ENCODE data around the gene ATP2A1.
A peak's percentile ranks its signal among the peaks of the same experiment; 100 is the strongest.

ATP2A1 gene

DNA sequence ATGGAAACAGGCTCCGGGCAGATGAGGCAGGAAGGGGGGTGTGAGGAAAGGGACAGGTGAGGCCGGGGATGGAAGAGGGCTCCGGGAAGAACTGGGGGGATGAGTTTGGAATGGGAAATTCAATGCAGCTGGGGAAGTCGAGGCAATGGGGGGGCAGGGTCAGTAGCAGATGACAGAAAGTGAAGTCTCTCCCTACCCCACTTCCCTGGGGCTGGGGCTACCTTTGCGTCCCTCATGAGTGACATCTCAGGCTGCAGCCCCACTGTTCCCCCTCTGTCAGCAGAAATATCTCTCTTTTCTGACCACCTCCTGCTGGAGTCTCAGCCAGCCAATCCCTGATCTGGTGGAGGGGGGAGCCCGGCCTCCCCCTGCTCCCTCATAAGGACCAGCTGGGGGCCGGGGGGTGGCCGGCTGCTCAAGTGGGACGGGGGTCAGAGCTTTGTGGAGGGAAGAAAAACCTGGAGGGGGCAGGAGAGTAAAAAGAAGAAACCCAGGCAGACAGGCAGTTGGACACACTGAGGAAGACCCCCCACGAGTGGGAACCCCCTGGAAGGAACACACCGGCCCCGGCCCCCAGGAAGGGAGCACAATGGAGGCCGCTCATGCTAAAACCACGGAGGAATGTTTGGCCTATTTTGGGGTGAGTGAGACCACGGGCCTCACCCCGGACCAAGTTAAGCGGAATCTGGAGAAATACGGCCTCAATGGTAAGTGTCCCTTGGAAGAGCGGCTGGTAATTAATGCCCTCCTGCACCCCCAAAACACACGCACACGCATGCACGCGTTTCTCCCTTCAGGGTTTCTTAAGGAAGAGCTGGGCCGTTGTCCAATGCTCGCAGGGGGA, at the start of gene ATP2A1:
ATP2A1 (plus strand) TSS at position 406 of the 844 bp plus-strand sequence; CDS start at position 590, 184 bp downstream.
- no peak for DNase-seq

DNA sequence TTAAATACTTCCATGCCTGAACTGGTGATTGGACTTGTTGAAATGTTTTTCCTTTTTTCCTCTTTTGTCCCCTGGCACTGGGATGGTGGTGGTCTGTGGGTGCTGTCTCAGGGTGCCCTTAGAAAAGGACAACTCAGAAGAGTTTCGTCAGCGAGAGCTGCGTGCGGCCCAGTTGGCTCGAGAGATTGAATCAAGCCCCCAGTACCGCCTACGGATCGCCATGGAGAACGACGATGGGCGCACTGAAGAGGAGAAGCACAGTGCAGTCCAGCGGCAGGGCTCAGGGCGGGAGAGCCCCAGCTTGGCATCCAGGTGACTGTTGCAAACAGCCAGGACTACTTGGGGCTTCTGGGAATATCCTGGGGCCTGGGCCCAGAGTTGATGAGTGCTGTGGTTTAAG, 48.5 kb upstream of the ATP2A1 start:
- DNase-seq, result no peak

DNA sequence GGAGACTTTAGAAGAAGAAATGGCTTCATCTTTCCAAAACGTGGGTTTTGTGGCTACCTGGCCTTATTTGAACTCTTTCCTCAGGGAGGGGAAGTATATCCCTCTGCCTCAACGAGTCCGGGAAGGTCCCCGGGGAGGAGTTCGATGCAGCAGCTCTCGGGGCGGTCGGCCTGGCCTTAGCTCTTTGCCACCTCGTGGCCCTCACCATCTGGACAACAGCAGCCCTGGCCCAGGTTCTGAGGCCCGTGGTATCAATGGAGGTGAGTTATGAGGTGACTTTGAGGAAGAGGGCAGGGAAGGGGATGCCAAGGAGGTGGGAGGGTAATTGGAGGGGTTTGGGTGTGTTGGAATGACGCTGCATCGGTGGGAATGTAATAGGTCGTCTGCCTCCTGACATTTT, 47.8 kb upstream of the ATP2A1 start:
- no peak for DNase-seq

DNA sequence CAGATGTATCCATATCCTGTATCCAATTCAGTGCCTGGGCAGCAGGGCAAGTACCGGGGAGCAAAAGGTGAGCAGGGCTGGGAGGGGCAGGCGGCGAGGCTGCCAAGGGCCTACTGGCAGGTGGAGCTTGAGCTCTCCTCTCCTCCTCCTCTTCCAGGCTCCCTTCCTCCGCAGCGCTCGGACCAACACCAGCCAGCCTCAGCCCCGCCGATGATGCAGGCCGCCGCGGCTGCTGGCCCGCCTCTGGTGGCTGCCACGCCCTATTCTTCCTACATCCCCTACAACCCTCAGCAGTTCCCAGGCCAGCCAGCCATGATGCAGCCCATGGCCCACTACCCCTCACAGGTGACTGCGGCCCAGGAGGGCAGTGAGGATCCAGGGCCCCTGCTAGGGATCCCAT, 43.9 kb upstream of the ATP2A1 start:
- DNase-seq, result no peak

DNA sequence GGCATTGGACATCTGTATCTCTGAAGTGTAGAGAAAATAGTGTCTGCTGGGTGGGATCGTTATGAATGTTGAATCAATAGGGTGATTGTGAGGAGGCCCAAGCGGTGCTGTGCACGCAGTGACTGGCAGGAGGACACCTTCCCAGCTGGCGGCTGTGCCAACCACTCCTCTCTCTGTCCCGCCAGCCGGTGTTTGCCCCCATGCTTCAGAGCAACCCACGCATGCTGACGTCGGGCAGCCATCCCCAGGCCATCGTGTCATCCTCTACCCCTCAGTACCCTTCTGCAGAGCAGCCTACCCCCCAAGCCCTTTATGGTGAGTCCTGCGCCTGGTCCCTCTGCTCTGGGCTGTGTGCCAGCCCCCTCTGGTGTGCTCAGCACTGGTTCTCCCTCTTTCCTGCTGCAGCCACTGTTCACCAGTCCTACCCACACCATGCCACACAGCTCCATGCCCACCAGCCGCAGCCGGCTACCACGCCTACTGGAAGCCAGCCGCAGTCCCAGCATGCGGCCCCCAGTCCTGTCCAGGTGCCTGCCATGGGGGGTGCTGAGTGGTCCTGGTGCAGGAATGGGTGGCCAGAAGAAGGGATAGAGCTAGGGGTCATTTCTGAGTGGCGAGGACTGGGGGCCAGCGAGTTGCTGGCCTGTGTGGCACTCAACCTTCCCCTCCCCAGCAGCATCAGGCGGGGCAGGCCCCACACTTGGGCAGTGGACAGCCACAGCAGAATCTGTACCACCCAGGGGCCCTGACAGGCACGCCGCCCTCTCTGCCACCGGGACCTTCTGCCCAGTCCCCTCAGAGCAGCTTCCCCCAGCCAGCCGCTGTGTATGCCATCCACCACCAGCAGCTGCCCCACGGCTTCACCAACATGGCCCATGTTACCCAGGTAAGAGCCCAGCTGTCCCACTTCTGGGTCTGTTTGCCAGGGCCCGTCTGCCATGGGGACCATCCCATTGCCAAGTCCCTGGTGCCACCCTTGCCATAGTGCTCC, 43.1 kb upstream of the ATP2A1 start:
- DNase-seq, result no peak

DNA sequence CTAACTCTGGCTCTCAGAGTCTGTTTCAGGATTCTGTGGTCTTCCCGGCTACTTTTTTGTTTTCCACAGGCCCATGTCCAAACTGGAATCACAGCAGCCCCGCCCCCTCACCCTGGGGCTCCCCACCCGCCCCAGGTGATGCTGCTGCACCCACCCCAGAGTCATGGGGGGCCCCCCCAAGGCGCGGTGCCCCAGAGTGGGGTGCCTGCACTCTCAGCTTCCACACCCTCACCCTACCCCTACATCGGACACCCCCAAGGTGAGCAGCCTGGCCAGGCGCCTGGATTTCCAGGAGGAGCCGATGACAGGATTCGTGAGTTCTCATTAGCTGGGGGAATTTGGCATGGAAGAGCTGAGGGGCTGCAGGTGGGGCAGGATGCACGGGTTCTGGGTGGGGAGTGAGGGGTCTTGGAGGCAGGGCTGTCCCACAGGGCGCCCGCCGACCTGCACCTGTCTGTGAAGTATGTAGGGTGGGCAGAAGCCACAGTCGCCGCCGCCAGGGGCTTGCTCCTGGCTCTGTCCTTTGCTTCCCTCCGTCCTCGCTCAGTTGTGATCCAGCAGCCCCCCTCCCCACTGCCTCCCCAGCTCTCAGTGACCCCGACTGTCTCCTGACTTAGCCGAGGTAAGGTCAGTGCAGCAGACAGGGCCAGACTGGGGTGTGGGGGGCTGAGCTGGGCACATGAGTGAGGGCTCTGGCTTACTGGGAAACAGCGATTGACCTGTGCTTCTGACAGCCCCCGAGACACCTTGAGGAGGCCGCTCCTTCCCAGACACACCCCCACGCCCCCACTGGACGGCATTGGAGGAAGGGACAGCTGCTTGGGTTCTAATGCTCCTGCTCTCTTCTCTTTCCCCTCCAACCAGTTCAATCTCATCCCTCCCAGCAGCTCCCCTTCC, 42.2 kb upstream of the ATP2A1 start:
- DNase-seq, result no peak

DNA sequence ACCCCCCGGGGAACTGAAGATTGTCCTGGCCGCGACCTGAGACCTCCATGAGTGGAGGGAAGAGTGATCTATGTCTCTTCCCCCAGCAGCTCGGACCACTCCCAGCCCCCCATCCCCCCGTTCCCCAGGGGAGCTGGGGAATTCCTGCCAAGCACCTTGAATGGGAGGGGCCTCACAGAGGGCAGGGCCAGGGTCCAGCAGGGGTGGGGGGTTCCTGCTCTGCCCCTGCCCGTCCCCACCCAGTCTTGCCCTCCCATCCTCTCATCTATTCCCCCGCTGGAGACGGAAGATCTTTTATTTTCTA, 41.6 kb upstream of the ATP2A1 start:
- no peak for DNase-seq

DNA sequence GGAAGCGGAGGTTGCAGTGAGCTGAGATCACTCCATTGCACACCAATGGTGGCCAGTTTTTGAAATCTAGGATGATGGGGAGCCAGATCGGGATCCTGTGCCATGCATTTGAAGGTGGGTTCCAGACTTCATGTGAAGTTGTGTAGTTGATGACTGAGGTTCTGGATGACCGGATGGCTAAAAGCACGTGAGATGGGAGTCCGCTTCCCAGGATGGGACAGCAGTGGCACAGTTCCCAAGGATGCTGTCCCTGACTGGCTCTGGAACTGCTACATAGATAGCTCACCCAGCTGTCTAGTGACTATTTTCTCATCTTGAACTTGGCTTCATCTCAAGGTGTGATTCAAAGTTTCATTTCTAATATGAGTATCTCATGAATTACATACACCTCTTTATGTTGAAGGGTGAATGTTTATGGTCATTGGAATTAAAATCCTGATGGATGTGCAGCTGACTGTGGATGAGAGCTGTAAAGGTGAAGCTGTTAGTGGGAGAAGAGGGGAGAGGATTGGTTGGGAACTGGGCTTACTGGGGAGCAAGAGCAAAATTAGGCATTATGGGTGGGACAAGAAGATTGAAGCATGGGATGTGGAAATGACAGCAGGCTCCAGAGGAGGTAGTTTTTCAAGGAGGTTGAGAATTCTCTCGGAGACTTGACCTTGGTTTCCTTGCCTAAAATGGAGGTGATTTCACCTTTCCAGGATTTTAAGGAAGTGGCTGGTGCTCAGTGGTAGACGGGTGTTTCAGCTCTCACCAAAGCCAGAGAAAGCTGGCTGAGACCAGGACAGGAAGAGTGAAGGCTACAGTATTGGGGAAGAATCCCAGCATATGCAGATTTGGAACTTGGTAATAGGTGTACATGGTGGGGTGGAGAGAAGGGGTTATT, 40.4 kb upstream of the ATP2A1 start:
- no peak for DNase-seq

DNA sequence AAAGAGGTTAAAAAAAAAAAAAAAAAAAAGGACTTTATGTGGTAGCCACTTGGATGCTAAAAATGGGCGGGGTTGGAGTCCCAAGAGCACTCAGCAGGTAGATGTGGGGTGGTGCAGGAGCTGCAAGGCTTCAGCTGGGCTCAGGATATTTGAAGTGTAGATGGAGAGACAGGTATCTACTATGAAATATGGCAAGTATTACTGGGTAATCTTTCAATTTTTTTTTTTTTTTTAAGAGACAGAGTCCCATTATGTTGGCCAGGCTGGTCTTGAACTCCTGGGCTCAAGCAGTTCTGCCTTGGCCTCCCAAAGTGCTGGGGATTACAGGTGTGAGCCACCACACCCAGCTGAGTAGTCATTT, 39.8 kb upstream of the ATP2A1 start:
- no peak for DNase-seq

DNA sequence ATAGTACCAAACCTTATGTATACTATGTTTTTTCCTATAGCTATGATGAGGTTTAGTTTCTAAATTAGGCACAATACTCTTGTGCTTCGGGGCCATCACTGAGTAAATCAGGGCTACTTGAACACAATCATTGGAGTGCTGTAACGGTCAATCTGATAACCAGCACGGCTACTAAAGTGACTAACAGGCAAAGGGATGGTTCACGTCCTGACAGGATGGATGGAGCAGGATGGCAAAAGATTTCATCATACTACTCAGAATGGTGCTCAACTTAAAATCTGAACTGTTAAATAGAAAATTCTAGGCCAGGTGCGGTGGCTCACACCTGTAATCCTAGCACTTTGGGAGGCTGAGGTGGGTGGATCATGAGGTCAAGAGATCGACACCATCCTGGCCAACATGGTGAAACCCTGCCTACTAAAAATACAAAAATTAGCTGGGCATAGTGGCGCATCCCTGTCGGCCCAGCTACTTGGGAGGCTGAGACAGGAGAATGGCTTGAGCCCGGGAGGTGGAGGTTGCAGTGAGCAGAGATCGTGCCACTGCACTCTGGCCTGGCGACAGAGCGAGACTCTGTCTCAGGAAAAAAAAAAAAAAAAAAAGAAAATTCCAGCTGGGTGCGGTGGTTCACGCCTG, 39.2 kb upstream of the ATP2A1 start:
- DNase-seq, result no peak

DNA sequence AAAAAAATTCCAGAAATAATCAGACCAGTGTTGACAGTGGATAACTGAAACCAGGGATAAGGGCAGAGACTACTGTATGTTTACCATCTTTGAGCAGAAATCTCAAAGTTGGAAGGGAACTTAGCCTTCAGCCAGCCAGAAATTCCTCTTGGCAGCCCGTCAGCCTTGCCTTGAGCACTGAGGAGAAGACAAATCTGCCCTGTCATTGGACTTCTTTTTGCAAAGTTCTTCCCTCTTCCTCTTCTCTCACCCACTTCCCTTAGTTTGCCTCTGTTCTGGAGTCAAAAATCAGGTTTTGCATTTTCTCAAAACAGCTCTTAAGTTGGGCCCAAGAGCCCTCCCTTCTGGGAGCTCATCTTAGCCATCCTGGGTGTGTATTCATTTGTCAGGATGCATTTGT, 38.4 kb upstream of the ATP2A1 start:
- no peak for DNase-seq

DNA sequence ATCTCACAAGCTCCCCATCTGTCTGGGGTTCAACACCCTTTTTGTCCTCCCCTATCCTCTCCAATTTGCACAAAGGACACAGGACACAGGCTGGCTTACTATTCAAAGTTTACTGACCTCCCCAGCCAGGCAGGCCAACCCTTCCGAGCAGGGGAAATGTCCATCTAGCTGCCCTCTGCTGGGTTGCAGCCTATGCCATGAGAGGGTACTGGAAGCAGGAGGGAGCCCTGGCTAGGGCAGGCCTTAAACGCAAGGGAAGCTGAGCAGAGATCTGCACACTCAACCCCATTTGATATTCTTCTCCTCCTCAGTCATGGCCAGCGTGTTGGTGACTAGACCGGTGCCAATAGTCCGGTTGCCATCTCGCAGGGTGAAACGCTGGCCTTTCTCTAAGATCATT, 35.6 kb upstream of the ATP2A1 start:
- no peak for DNase-seq

DNA sequence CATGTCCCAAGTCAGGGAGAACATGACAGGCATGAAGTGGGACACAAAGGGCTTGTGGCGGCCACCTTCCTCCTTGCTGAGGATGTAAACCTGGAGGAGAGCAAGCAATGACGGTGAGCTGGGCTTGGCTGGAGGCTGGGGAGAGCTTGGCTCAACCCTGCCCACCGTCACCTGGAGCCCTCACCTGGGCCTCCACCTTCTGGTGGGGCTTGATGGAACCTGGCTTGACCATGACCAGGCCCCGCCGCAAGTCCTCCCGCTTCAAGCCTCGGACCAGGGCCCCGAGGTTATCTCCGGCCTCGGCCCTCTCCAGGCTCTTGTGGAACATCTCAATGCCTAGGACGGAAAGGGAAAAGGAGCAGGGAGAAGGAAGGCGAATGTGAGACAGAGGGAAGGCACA, 34.5 kb upstream of the ATP2A1 start:
- DNase-seq, result no peak

DNA sequence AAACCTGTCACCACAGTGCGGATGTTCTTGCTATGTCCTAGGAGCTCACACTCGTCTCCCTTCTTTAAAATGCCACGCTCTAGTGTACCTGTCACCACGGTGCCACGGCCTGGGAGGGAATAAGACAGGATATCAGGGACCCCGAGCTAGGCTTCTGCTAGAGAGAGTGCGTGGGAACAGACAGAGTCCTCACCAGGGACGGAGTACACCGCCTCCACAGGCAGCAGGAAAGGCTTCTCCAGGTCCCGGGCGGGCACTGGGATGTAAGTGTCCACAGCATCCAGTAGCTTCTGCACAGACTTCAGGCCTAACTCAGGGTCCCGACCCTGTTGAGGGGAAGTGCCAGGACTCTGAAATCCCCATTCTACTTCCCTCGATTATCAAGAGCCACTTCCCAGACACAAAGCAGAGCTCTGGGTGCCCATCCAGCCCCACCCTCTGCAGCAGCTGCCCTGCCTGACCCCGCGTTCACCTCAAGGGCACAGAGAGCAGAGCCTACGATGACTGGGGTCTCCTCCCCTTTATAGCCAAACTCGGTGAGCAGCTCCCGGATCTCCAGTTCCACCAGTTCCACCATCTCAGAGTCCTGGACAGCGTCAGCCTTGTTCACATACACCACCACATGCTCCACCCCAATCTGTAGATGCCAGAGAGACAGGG, 33.9 kb upstream of the ATP2A1 start:
- DNase-seq, result no peak

DNA sequence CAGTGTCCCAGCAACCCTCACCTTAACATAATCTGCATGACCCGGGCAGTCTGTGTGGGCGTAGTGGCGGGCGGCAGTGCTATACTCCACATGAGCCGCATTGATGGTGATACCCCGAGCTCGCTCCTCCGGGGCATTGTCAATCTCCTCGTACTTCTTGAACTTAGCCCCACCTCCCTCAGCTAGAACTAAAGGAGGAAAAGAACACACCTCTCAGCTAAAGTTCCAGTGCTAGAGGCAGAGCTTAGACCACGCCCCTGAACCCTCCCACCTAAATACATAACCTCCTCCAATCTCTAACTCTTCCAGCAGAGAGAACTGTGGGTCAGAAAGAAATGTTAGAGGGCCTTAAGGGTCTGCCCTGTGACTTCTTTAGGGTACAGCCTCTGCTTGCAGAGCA, 33.0 kb upstream of the ATP2A1 start:
- no peak for DNase-seq

DNA sequence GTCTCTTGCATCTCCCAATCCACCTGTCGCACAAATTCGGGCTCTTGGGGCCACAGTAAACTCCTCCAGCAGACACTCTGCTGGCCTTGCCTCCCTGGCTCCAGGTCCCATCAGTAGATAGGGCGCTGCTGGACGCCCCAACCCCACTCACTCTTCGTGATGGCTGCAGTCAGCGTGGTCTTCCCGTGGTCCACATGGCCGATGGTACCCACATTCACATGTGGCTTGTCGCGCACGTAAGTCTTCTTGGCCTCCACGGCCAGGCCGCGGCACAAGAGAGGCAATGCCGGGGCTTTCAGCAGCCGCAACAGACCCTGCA, 32.6 kb upstream of the ATP2A1 start:
- DNase-seq, result peak; percentile 38

DNA sequence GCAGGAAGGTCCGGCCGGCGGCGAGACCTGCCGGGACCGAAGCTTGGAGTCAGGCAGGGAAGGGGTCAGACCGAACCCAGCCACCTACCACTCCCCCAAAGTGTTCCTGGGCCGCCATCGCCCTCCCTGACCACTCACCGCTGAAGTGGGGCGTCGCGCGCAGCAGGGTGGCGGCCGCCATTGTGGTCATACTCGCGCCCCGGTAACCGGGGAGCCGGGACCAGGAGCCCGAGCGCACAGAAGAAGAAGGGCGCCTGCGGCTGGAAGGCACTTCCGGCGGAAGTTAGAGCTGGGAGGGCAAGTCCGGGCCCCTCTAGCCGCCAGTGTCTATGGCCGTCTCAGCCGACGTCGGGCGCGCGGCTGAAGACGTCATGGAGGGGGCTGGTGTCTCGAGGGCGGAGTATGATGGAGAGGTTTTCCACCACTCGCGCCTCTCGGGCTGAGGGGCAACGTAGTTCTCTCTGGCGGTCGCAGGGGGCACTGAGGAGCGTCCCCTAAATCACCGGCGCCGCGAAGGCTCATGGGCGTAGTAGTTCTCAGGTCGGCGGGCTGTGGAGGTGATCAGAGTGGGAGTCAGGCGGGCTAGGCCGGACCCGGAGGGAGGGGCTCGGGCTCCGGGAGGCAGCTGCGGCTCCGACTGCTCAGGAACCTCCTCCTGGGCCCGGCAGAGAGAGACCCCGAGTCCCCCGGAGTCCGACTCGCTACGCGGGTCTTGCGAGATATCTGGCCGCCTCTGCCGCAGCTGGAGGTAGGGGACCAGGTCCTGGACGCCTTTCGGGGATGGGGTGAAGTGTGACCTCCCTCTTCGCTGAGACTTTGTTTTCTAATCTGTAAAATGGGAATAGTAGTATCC, 32.0 kb upstream of the ATP2A1 start, which contains the start of gene TUFM:
TUFM (minus strand) TSS at position 269 of the 853 bp plus-strand sequence; CDS start at position 190, 79 bp downstream.
- peak; percentile 92 for DNase-seq

DNA sequence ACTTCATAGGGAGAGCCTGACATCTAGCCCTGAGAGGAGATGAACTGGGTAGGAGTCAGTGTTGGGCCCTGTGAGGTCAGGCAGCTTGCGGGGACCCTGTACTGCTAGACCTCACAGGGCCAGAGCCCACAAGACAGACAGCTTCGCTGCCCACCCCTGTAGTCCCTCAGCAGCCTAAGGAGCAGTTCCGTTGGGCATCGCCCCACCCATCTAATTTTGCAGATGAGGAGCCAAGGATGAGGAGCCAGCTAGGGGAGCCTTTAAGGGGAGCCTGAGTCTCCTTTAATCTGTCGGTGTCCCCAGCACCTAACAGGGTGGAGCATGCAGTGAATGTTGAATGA, 31.4 kb upstream of the ATP2A1 start:
- DNase-seq, result no peak

DNA sequence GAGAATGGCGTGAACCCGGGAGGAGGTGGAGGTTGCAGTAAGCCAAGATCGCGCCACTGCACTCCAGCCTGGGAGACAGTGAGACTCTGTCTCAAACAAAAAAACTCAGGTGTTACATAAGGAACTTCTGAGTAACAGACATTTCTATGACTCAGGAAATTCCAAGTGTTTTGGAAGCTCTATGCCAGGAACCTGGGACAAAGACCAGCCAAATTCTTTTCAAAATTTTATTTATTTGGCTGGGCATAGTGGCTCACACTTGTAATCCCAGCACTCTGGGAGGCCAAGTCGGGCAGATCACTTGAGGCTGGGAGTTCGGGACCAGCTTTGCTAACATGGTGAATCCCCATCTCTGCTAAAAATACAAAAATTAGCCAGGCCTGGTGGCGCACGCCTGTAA, 19.9 kb upstream of the ATP2A1 start:
- DNase-seq, result no peak

DNA sequence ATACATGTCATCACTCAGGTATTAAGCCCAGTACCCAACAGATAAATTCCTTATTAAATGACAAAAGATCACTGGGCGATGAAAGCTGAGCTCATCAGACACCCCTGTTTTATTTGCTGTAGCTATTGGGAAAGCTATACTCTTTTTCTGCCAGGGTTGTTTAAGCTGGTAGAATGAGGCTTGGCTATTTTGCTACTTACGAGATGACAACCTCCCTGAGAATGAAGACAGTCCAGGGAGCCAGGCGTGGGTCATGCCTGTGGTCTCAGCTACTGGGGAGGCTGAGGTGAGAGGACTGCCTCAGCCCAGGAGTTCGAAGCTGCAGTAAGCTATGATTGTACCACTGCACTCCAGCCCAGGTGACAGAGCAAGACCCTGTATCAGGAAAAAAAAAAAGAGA, 19.0 kb upstream of the ATP2A1 start:
- DNase-seq, result no peak

All from activated CD4-positive, CD25-positive, alpha-beta regulatory T cell treated with anti-CD3 and anti-CD28 coated beads, Interleukin-2, amount 50 U/mL, for 72 hours (primary cell).